T-cell (primary cell): ENCODE results near the gene PPP1R37. TPM values are rescaled to one million over a fixed set of nuclear protein-coding genes. Genes with fewer than 3 reads are reported as not detected.

Source experiments
- ATAC-seq, 4 experiments: fragments of 200-7000 bp in 3 of 4; fragments of 150-1000 bp in 1 of 4; cut with Tn5 transposase; replicated peaks in 1 of 4; 1 replicate in 3 of 4; 2 replicates in 1 of 4; pipeline ENCODE4 v1.10.0; 2021; ENCODE audit warnings: moderate library complexity in 3 of 4, mild to moderate bottlenecking in 2 of 4, moderate number of reproducible peaks in 1 of 4
- CTCF ChIA-PET, 2 donors: fragments of 300-600 bp; sonication (Branson Sonifier 250); formaldehyde crosslinking; loops; one replicate each; lab custom pipeline; 2022; ENCODE audit warnings: antibody characterized with exemption in 2 of 2; lab: Charles Lee
- POLR2A ChIA-PET, 2 donors: fragments of 300-600 bp; sonication (Branson Sonifier 250); formaldehyde crosslinking; loops; one replicate each; lab custom pipeline; 2022; ENCODE audit warnings: antibody characterized with exemption in 2 of 2; lab: Charles Lee
- DNase-seq, 35 experiments: peaks; one replicate each; pipeline versions ENCODE4 v3.0.0 to v3.0.0-alpha.2; 2013 to 2023
- H3K27ac ChIP-seq: one replicate; pipeline ENCODE4 v1.5.1; 2013; ENCODE audit warnings: low read length
- H3K27me3 ChIP-seq, 2 experiments: replicated peaks in 1 of 2; 1 replicate in 1 of 2; 2 replicates in 1 of 2; pipeline versions ENCODE4 v1.6.1 to v1.7.0; 2013; ENCODE audit warnings: low read length in 1 of 2, mixed read lengths in 1 of 2; ENCODE audit not compliant: control insufficient read depth in 2 of 2, insufficient read depth in 2 of 2; ENCODE audit errors: extremely low read depth in 1 of 2
- H3K36me3 ChIP-seq, 2 donors: 1 replicate in 1 of 2; 2 replicates in 1 of 2; pipeline versions ENCODE4 v1.6.1 to v1.7.0; 2013; ENCODE audit warnings: low read length in 1 of 2; ENCODE audit not compliant: control insufficient read depth in 2 of 2, insufficient read depth in 1 of 2; ENCODE audit errors: extremely low read depth in 1 of 2
- H3K4me1 ChIP-seq, 2 experiments: 1 replicate in 1 of 2; 2 replicates in 1 of 2; pipeline versions ENCODE4 v1.6.1 to v1.7.0; 2013; ENCODE audit warnings: low read length in 2 of 2, mixed read lengths in 1 of 2; ENCODE audit not compliant: insufficient read depth in 2 of 2, control insufficient read depth in 1 of 2; ENCODE audit errors: extremely low read depth in 1 of 2
- H3K4me3 ChIP-seq, 2 donors: 1 replicate in 1 of 2; 2 replicates in 1 of 2; pipeline versions ENCODE4 v1.5.1 to v1.7.0; 2013; ENCODE audit warnings: mild to moderate bottlenecking in 2 of 2, low read length in 1 of 2, moderate library complexity in 1 of 2; ENCODE audit not compliant: control insufficient read depth in 1 of 2; ENCODE audit errors: extremely low read depth in 1 of 2
- H3K9me3 ChIP-seq: 2 replicates; pipeline ENCODE4 v1.7.0; 2013
- H3K27ac Mint-ChIP-seq, 2 donors: one replicate each; pipeline ENCODE4 v1.8.0; 2020 to 2021; ENCODE audit warnings: mild to moderate bottlenecking in 2 of 2, mixed read lengths in 2 of 2
- H3K27me3 Mint-ChIP-seq, 2 donors: one replicate each; pipeline ENCODE4 v1.8.0; 2021 to 2022; ENCODE audit warnings: mixed read lengths in 2 of 2
- H3K36me3 Mint-ChIP-seq: one replicate; pipeline ENCODE4 v1.8.0; 2021; ENCODE audit warnings: mixed read lengths
- H3K4me1 Mint-ChIP-seq, 3 donors: one replicate each; pipeline ENCODE4 v1.8.0; 2020 to 2022; ENCODE audit warnings: mixed read lengths in 3 of 3, mild to moderate bottlenecking in 1 of 3
- H3K4me3 Mint-ChIP-seq, 3 donors: one replicate each; pipeline ENCODE4 v1.8.0; 2020 to 2022; ENCODE audit warnings: mild to moderate bottlenecking in 3 of 3, mixed read lengths in 3 of 3, moderate library complexity in 3 of 3
- H3K9me3 Mint-ChIP-seq, 3 donors: one replicate each; pipeline ENCODE4 v1.8.0; 2020 to 2022; ENCODE audit warnings: mixed read lengths in 3 of 3
- WGBS: methylation state at CpG from one replicate; pipeline ENCODE4 v1.1.5; 2013; ENCODE audit warnings: missing lambda C conversion rate; ENCODE audit not compliant: insufficient coverage; 5-methylcytosine and 5-hydroxymethylcytosine counted together
- total RNA-seq, 35 experiments: library from RNA in 6 of 35; stranded (reverse) in 6 of 35; fragments of 120-200 nt in 1 of 35; gene quantifications; one replicate each; pipeline versions ENCODE4 v1.2.1 to v1.2.4 and lab custom pipeline; 2013 to 2026

Gene PPP1R37
- total RNA-seq, 5 donors from 2014 or later (not counting 1 experiment from before 2014, with no cell fraction given) = 17.2 to 35.2 (median 30.4) TPM

DNA sequence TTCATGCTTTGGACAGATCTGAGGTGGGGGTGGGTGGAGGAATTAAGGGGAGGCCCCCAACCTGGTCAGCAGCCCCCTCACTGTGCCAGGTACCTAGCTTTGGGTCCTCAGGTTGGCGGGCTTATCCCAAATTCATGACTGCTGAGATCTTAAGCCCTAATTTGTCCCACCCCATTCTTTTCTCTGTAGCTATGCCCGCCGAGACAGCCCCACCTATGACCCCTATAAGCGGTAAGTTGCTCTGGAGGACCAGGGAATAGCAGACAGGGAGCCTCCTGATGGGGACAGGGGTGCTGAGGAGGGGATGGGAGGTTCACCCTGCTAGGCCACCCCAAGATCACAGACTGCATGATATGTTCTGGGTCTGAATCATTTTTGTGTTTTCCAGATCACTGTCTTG is 31.0 kb upstream of the PPP1R37 start:
- Histone ChIP-seq H3K4me3 (no peak overlapping the region), H3K4me1 (peaks cover 0 to 7% of the 10 kb centered on the region in 2 experiments), H3K27ac (no peak overlapping the region), H3K27me3 (no peaks in the 10 kb centered on the region), H3K36me3 (peaks cover 38 to 85% of the 10 kb centered on the region in 2 donors), H3K9me3 (no peaks in the 10 kb centered on the region)
- Mint-ChIP-seq H3K36me3 (peaks cover 50% of the 10 kb centered on the region), H3K9me3 (no peaks in the 10 kb centered on the region), H3K4me3 (no peak overlapping the region), H3K27me3 (no peaks in the 10 kb centered on the region), H3K4me1 (peaks cover 4 to 11% (median 5%) of the 10 kb centered on the region in 3 donors), H3K27ac (no peak overlapping the region)
- ChIA-PET CTCF (no interaction called here), POLR2A (interaction anchor here in 1 of 2 donors (0.5 kb wide), 1 partner anchor 54 kb away, joined by 11 read pairs; no protein-coding TSS in a partner anchor)
- ATAC-seq (no peak), DNase-seq (no peak)
- no CpG with 5 or more reads among the region's 4 CpGs for WGBS

DNA sequence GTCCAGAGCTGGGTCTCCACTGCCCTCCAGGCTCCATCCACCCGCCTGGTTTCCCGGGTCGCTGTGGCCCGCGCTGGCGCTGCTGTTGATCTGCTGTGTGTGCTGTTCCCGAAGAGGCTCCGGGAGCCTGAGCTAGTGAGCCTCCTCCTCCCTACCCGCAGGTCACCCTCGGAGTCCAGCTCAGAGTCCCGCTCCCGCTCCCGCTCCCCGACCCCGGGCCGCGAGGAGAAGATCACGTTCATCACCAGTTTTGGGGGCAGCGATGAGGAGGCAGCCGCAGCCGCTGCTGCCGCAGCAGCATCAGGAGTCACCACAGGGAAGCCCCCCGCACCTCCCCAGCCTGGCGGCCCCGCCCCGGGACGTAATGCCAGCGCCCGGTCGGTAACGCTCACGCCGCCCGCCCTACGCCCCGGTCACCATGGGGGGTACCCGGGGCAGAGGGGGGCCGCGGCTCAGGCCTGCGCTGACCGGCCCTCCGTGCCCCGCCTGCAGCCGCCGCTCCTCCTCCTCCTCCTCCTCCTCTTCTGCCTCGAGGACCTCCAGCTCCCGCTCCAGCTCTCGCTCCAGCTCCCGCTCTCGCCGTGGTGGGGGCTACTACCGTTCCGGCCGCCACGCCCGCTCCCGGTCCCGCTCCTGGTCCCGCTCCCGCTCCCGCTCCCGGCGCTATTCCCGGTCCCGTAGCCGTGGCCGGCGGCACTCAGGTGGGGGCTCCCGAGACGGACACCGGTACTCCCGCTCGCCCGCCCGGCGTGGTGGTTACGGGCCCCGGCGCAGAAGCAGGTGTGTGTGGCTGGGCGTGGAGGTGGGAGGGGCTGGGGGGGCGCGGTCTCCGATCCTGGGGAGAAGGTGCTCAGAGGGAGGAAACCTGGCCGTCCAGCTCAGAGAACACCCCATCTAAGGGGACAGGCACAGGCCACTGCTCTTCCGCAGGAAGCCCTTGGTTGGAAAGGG is 28.9 kb upstream of the PPP1R37 start:
- DNase-seq (no peak), ATAC-seq (no peak)
- Histone ChIP-seq H3K27me3 (no peaks in the 10 kb centered on the region), H3K27ac (no peak overlapping the region), H3K4me3 (no peak overlapping the region), H3K36me3 (peaks cover 32 to 76% of the 10 kb centered on the region in 2 donors), H3K9me3 (no peaks in the 10 kb centered on the region), H3K4me1 (peaks cover 0 to 7% of the 10 kb centered on the region in 2 experiments)
- Mint-ChIP-seq H3K27me3 (no peaks in the 10 kb centered on the region), H3K4me3 (no peak overlapping the region), H3K27ac (no peak overlapping the region), H3K36me3 (peaks cover 37% of the 10 kb centered on the region), H3K4me1 (peaks cover 3 to 10% (median 3%) of the 10 kb centered on the region in 3 donors), H3K9me3 (no peaks in the 10 kb centered on the region)
- ChIA-PET CTCF (interaction anchor here in 1 of 2 donors (0.6 kb wide), 1 partner anchor 23 kb away, joined by 7 read pairs; no protein-coding TSS in a partner anchor), POLR2A (no interaction called here)
- over 99% methylated on average over 51 of the region's 85 CpGs for WGBS

DNA sequence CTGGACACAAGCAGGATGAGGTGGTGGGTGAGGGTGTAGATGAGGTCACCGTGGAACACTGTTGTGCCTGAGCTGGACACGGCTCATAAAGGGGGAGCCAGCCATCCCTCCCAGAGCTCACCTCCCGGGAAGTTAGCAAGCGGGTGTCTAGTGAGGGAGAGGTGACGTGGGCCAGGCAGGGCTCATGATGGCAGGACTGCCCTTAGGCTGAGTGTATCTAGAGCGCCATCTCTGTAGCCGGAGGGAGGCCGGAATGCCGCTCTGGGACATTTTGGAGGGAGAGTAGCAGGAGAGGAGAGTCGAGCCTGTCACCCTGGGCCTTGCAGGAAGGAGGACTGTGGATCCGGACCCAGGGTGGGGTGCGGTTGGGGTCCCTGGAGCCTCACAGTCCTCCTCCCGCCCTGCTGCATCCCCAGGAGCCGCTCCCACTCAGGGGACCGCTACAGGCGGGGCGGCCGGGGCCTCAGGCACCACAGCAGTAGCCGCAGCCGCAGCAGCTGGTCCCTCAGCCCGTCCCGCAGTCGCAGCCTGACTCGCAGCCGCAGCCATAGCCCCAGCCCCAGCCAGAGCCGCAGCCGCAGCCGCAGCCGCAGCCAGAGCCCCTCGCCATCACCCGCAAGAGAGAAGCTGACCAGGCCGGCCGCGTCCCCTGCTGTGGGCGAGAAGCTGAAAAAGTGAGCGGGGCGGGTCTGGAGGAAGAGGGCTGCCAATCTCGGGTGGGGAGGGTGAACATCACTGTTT is 25.9 kb upstream of the PPP1R37 start:
- Mint-ChIP-seq H3K4me1 (no peaks in the 10 kb centered on the region), H3K4me3 (no peak overlapping the region), H3K36me3 (peaks cover 23% of the 10 kb centered on the region), H3K27me3 (no peaks in the 10 kb centered on the region), H3K9me3 (no peaks in the 10 kb centered on the region), H3K27ac (peak overlapping the region in 1 of 2 donors; percentile 28)
- Histone ChIP-seq H3K4me1 (no peaks in the 10 kb centered on the region), H3K36me3 (peaks cover 35 to 69% of the 10 kb centered on the region in 2 donors), H3K27me3 (no peaks in the 10 kb centered on the region), H3K9me3 (no peaks in the 10 kb centered on the region), H3K27ac (no peak overlapping the region), H3K4me3 (no peak overlapping the region)
- WGBS = 96% methylated on average over 29 of the region's 38 CpGs
- ATAC-seq (no peak), DNase-seq (no peak)
- ChIA-PET POLR2A (interaction anchor here (0.6 kb wide), 2 partner anchors 92 to 1562 kb away, joined by 5 to 6 read pairs; no protein-coding TSS in a partner anchor), CTCF (no interaction called here)

DNA sequence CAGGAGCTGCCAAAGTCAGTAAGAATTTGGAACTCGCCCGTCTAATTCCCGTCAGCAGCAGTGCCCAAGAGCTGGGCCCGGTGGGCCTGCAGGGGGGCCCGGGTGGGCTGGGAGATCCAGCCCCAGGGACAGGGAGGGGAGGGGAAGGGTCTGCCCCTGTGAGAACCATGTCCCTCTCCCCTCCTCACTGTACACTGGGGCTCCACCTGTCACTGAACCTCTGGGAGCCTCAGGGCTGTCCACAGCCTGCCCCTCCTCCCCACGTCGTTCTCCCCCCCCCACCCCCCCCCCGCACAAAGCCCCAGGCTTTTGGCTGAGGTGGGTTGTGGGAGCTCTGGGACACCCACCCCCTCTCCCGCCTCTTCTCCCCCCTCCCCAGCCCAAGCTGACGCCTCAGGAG is 24.9 kb upstream of the PPP1R37 start:
- POLR2A ChIA-PET = interaction anchor here (0.6 kb wide), 2 partner anchors 93 to 1563 kb away, joined by 5 to 6 read pairs; no protein-coding TSS in a partner anchor
- no peak overlapping the region for H3K4me3 Mint-ChIP-seq
- no peak overlapping the region for H3K27ac ChIP-seq
- 80% methylated on average over 1 of the region's 10 CpGs for WGBS
- no peaks in the 10 kb centered on the region for H3K9me3 Mint-ChIP-seq
- peaks cover 28 to 62% of the 10 kb centered on the region in 2 donors for H3K36me3 ChIP-seq
- no peak overlapping the region for H3K27ac Mint-ChIP-seq
- H3K4me3 ChIP-seq = no peak overlapping the region
- no peaks in the 10 kb centered on the region for H3K4me1 Mint-ChIP-seq
- no peaks in the 10 kb centered on the region for H3K9me3 ChIP-seq
- H3K36me3 Mint-ChIP-seq = peaks cover 17% of the 10 kb centered on the region
- H3K27me3 Mint-ChIP-seq = no peaks in the 10 kb centered on the region
- CTCF ChIA-PET = no interaction called here
- DNase-seq = no peak
- no peaks in the 10 kb centered on the region for H3K27me3 ChIP-seq
- ATAC-seq = no peak
- no peaks in the 10 kb centered on the region for H3K4me1 ChIP-seq

DNA sequence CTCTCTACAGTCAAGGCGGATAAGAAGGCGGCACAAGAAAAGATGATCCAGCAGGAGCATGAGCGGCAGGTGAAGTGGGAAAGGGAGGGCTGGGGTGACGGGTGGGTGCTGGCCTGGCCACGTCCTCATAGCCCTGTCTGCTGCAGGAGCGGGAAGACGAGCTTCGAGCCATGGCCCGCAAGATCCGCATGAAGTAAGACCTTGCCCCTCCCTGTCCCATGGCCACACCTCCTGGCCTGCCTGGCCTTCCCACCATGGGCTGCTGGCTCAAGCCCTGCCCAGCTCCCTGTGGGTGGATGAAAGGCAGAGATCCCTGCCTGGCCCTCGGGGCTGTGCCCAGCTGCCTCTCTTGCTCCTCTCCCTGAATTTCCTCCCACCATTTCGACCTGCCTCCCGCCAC is 23.9 kb upstream of the PPP1R37 start:
- CTCF ChIA-PET = no interaction called here
- H3K36me3 ChIP-seq = peaks cover 28 to 53% of the 10 kb centered on the region in 2 donors
- H3K9me3 ChIP-seq = no peaks in the 10 kb centered on the region
- Mint-ChIP-seq H3K27ac (no peak overlapping the region), H3K4me3 (no peak overlapping the region), H3K9me3 (no peaks in the 10 kb centered on the region), H3K27me3 (no peaks in the 10 kb centered on the region), H3K36me3 (peaks cover 16% of the 10 kb centered on the region), H3K4me1 (no peaks in the 10 kb centered on the region)
- WGBS = 85% methylated on average over 5 of the region's 13 CpGs
- no peaks in the 10 kb centered on the region for H3K4me1 ChIP-seq
- ATAC-seq (no peak), DNase-seq (no peak)
- H3K27ac ChIP-seq = no peak overlapping the region
- POLR2A ChIA-PET = no interaction called here
- no peak overlapping the region for H3K4me3 ChIP-seq
- H3K27me3 ChIP-seq = no peaks in the 10 kb centered on the region

DNA sequence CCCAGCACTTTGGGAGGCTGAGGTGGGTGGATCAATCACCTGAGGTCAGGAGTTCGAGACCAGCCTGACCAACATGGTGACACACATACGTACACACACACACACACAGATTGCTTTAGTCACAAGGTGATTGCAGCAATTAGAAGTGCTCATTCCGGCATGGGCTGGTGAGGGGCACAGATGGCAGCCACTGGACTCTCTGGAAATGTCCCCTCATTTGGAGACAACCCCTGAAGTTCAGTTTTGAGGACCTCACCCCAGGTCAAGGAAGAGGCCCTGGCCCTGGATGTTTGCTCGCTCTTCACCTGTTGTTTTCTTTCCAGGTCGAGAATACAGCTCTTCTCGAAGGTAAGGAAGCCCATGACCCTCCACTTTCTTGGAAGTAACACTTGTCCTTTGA is 22.8 kb upstream of the PPP1R37 start:
- Mint-ChIP-seq H3K27ac (no peak overlapping the region), H3K4me1 (peaks cover 0 to 8% (median 3%) of the 10 kb centered on the region in 3 donors), H3K9me3 (no peaks in the 10 kb centered on the region), H3K27me3 (no peaks in the 10 kb centered on the region), H3K36me3 (peaks cover 16% of the 10 kb centered on the region), H3K4me3 (no peak overlapping the region)
- DNase-seq (no peak), ATAC-seq (no peak)
- Histone ChIP-seq H3K4me1 (peaks cover 0 to 9% of the 10 kb centered on the region in 2 experiments), H3K27me3 (no peaks in the 10 kb centered on the region), H3K27ac (no peak overlapping the region), H3K9me3 (no peaks in the 10 kb centered on the region), H3K4me3 (no peak overlapping the region), H3K36me3 (peaks cover 21 to 48% of the 10 kb centered on the region in 2 donors)
- WGBS = 91% methylated on average over 5 of the region's 6 CpGs
- ChIA-PET CTCF (no interaction called here), POLR2A (no interaction called here)
